ENCODE measurements around the gene ANGPTL2.

The ANGPTL2 gene

GRCh38 chr9:127045148-127045547, 77.3 kb downstream of the ANGPTL2 start:
- DNase-seq, result no peak

DNA sequence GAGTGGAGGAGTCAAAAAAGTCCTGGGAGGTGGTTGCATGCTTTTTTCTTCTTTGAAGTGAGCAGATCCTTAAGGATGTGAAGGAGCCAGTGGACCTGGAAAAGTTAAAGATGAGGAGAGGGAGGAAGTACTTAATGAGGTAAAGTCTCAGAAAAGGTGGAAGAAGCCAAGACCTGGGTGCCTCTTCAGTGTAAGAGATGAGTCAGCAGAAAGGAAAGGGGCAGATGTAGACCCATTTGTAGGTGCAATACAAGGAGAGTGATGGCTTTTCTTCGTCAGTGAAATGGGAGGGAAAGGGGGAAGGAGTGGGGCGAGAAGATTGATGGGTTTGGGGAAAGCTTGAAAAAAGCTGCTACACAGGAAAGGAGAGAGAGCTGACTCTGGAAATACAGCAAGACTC, 82.9 kb downstream of the ANGPTL2 start:
- no peak for DNase-seq

DNA sequence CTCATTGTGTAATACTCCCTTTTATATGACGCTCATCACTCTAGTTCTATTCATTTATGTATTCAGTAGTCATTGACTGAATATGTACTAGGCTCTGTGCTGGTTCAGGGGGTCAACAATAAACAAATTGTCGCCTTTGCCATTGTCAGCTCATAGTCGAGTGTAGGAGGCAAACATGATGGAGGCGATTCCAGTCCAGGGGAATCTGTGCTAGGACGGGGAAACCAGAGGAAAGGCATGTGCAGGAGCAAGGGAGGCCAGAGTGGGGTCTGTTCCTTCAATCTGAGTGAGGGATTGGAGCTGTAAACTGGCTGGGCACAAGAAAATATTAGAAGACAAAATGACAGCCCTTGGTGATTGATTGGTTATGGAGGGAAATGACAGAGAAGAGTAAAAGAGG, 83.9 kb downstream of the ANGPTL2 start:
- DNase-seq, result no peak
